ENCODE results near the gene COA1.
"Not testable (repeated sequence)": the region's sequence is repeated elsewhere in the genome, so short reads cannot be mapped to it uniquely, and the experiment has no call there.

Gene COA1, protein sequence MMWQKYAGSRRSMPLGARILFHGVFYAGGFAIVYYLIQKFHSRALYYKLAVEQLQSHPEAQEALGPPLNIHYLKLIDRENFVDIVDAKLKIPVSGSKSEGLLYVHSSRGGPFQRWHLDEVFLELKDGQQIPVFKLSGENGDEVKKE

DNA sequence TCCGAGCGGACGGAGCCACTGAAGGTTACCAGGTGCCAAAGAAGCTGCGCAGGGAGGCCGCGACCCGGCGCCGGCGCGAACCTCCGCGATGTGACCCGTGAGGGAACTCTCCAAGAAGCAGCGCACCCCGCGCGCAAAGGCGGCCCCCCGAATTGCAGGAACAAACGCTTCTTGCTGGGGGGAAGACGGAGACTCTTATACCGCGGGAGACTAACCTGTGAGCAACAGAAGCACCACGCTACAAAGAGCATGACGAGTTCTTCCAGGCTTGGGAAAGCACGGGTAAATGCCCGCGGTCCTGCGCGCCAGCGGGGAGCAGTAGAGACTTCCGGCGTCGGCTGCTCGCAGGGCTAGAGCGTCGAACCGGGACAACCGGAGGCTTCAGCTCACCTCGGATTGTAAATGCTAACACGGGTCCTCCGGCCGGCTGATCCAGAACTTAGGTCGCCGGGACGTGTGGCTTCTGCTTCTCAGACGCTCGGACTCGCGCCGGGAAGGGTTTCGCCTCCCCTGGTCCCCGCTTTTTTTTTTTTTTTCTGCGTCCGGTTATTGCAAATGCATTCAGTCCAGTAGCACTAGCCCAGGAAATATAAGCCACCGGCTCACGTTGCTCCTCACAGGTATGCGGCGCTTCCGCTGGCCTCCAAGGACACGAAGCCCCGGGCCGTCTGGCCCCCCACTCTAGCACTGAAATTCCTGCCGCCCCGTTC lies at the start of gene COA1:
TSS of gene COA1 (minus strand) at position 310 of the 710 bp plus-strand sequence. CDS start 80,909 bp downstream, outside the sequence.
- TF ChIP-seq, protein P1, sequence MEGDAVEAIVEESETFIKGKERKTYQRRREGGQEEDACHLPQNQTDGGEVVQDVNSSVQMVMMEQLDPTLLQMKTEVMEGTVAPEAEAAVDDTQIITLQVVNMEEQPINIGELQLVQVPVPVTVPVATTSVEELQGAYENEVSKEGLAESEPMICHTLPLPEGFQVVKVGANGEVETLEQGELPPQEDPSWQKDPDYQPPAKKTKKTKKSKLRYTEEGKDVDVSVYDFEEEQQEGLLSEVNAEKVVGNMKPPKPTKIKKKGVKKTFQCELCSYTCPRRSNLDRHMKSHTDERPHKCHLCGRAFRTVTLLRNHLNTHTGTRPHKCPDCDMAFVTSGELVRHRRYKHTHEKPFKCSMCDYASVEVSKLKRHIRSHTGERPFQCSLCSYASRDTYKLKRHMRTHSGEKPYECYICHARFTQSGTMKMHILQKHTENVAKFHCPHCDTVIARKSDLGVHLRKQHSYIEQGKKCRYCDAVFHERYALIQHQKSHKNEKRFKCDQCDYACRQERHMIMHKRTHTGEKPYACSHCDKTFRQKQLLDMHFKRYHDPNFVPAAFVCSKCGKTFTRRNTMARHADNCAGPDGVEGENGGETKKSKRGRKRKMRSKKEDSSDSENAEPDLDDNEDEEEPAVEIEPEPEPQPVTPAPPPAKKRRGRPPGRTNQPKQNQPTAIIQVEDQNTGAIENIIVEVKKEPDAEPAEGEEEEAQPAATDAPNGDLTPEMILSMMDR (IDR thresholded peaks at IDR 0.05; ENCODE audit: low read length, missing control alignments), result peak; percentile 12
- H3K4me3 ChIP-seq (replicated peaks; ENCODE audit: low read depth, low read length), result peak within 1 kb of the TSS; percentile 75
- DNase-seq (ENCODE audit: low read depth), result peak; percentile 94

DNA sequence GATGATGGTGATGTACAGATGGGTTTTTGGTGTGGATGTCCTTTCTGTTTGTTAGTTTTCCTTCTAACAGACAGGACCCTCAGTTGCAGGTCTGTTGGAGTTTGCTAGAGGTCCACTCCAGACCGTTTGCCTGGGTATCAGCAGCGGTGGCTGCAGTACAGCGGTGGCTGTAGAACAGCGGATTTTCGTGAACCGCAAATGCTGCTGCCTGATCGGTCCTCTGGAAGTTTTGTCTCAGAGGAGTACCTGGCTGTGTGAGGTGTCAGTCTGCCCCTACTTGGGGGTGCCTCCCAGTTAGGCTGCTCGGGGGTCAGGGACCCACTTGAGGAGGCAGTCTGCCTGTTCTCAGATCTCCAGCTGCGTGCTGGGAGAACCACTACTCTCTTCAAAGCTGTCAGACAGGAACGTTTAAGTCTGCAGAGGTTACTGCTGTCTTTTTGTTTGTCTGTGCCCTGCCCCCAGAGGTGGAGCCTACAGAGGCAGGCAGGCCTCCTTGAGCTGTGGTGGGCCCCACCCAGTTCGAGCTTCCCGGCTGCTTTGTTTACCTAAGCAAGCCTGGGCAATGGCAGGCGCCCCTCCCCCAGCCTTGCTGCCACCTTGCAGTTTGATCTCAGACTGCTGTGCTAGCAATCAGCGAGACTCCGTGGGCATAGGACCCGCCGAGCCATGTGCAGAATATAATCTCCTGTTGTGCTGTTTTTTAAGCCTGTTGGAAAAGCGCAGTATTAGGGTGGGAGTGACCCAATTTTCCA lies 49.1 kb upstream of the COA1 start:
- DNase-seq (ENCODE audit: low read depth); H3K4me3 ChIP-seq (replicated peaks; ENCODE audit: low read depth, low read length): not testable (repeated sequence)

DNA sequence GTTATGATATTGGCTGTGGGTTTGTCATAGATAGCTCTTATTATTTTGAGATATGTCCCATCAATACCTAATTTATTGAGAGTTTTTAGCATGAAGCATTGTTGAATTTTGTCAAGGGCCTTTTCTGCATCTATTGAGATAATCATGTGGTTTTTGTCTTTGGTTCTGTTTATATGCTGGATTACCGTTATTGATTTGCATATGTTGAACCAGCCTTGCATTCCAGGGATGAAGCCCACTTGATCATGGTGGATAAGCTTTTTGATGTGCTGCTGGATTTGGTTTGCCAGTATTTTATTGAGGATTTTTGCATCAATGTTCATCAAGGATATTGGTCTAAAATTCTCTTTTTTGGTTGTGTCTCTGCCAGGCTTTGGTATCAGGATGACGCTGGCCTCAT lies 45.9 kb upstream of the COA1 start:
- not testable (repeated sequence) for H3K4me3 ChIP-seq (replicated peaks; ENCODE audit: low read depth, low read length); DNase-seq (ENCODE audit: low read depth)

DNA sequence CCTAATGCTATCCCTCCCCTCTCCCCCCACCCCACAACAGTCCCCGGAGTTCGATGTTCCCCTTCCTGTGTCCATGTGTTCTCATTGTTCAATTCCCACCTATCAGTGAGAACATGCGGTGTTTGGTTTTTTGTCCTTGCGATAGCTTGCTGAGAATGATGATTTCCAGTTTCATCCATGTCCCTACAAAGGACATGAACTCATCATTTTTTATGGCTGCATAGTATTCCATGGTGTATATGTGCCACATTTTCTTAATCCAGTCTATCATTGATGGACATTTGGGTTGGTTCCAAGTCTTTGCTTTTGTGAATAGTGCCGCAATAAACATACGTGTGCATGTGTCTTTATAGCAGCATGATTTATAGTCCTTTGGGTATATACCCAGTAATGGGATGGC lies 43.9 kb upstream of the COA1 start:
- DNase-seq (ENCODE audit: low read depth); H3K4me3 ChIP-seq (replicated peaks; ENCODE audit: low read depth, low read length): not testable (repeated sequence)

DNA sequence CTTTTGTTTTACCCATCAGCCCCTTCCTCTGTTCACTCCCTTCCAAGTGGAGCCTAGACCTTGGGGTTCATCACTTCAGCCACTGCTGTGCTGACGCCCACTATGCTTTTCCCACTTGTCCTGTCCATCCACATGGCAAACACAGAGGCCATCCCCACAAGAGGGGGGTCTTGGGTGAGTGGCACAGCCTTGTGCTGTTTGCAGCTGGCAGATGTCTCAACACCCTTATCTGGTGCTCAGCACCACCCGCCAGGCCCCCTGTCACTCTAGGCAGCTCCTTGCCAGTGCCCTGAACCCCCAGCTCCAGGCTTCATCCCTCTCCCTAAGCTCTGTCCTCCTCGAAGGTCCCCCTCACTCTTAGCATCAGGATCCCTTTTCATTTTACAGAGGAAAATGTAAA lies 42.2 kb upstream of the COA1 start:
- DNase-seq (ENCODE audit: low read depth), result no peak
- TF ChIP-seq, protein P1 (IDR thresholded peaks at IDR 0.05; ENCODE audit: low read length, missing control alignments), result no peak
- no peak overlapping the region for H3K4me3 ChIP-seq (replicated peaks; ENCODE audit: low read depth, low read length)

DNA sequence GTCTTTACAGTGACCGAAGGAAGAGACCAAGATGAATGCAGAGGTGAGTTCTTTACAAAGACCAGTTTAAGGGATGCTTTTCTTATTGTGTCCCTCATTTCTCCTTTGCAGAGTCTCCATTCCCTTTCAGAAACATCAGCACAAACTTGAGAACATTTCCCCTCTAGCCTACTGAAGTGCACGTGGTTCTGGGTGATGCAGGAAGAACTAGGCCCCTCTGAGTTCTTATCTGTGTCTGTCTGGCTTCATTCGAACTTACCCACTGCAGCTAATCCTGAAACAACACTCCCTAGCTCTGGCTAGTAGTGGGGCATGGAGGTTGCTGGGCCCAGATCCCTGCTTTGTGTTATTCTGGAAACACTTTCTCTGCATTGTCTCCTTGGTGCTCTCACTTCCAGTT lies 41.8 kb upstream of the COA1 start:
- no peak for DNase-seq (ENCODE audit: low read depth)
- no peak overlapping the region for H3K4me3 ChIP-seq (replicated peaks; ENCODE audit: low read depth, low read length)
- TF ChIP-seq, protein P1 (IDR thresholded peaks at IDR 0.05; ENCODE audit: low read length, missing control alignments), result no peak

DNA sequence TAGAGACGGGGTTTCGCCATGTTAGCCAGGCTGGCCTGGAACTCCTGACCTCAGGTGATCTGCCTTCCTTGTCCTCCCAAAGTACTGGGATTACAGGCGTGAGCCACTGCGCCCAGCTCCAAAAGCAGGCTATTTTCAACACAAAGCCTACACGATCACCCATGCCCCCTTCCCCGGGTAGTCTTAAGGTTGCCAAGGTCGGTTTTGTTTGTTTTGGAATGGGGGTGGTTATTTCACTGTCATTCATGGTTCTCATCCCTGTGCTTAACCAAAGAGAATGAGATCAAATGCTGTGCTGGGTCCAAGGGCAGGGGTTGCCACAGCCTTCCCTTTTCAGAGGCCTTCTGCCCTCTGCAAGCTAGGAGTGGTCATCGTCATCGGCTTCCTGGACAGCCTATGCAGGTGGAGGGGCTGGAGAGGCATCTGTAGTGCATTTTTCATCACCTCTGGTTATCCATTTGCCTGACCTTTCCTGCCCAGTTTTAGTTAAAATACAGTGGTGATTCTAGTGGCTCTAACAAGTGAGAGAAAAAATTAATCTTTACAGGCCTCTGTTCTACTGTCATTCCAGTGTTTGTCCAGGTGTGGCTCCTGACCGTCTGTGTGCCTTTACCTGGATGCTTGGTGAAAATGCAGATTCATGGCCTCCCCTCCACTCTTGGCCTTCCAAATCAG lies 40.6 kb upstream of the COA1 start:
- no peak overlapping the region for H3K4me3 ChIP-seq (replicated peaks; ENCODE audit: low read depth, low read length)
- TF ChIP-seq, protein P1 (IDR thresholded peaks at IDR 0.05; ENCODE audit: low read length, missing control alignments), result no peak
- no peak for DNase-seq (ENCODE audit: low read depth)

DNA sequence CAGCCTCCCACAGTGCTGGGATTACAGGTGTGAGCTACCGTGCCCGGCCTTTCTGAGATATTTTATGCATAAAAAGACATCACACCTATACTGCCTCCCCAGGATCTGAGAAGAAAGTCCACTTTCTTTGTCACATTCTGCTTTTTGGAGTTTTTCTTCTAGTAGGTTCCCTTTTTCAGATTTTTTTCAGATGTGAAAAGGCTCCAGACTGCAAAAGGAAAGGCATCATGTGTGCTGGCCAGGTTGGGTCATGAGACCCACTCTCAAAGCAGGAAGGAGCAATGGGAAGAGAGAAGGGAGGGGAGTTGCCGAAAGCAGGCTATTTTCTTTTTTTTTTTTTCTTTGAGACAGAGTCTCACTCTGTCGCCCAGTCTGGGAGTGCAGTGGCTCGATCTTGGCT lies 40.0 kb upstream of the COA1 start:
- H3K4me3 ChIP-seq (replicated peaks; ENCODE audit: low read depth, low read length), result no peak overlapping the region
- no peak for DNase-seq (ENCODE audit: low read depth)
- TF ChIP-seq, protein P1 (IDR thresholded peaks at IDR 0.05; ENCODE audit: low read length, missing control alignments), result no peak

Data from fibroblast of pulmonary artery (primary cell).